HEK293 (cell line): ENCODE measurements around the gene MSL2.

Experiments used
- ZNF274 ChIP-seq, 2 experiments: fragments of 200-500 bp in 1 of 2; fragments of 450-650 bp in 1 of 2; sonication (Bioruptor generic) in 1 of 2; formaldehyde crosslinking in 1 of 2; IDR thresholded peaks; 2 replicates each; pipeline versions ENCODE4 v1.5.1 to v1.6.1; 2014 to 2016; ENCODE audit warnings: borderline replicate concordance in 1 of 2, inconsistent platforms in 1 of 2, low read length in 1 of 2, missing biosample characterization in 1 of 2, missing genetic modification characterization in 1 of 2
- TF ChIP-seq, protein P1 (sequence below): fragments of 450-650 bp; formaldehyde crosslinking; IDR thresholded peaks from 2 replicates; pipeline ENCODE4 v1.5.1; 2016; ENCODE audit warnings: missing biosample characterization, missing genetic modification characterization

DNA sequence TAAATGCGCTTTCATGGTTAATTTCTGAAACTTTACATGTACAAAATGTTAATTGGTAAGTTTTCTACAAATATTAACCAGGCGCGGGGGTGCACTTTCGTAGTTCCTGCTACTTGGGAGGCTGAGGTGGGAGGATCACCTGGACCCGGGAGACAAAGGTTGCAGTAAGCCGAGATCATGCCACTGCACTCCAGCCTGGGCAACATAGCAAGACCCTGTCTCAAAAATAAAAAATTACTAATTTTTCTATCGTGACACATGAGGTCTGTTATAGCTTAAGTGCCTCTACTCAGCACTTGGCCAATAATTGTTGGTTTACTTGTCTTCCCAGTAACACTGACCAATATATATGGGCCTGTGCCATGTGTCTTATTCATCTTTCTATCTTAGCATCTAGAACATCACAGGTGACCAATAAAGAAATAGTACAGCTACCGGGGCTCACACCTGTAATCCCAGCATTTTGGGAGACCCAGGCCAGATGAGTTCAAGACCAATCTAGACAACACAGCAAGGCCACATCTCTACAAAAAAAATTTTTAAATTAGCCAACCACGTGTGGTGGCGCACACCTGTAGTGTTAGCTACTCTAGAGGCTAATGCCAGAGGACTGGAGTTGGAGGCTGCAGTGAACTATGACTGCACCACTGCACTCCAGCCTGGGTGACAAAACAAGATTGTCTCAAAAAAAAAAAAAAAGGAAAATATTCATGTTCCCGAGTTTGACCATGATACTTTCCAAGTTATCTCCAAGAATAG lies 6.1 kb downstream of the MSL2 start:
- TF ChIP-seq ZNF274 (IDR thresholded peaks at IDR 0.05; ENCODE audit: low read length): no peak
- TF ChIP-seq ZNF274 (tag by site-specific recombination; IDR thresholded peaks at IDR 0.05; ENCODE audit: borderline replicate concordance): no peak
- TF ChIP-seq, protein P1, sequence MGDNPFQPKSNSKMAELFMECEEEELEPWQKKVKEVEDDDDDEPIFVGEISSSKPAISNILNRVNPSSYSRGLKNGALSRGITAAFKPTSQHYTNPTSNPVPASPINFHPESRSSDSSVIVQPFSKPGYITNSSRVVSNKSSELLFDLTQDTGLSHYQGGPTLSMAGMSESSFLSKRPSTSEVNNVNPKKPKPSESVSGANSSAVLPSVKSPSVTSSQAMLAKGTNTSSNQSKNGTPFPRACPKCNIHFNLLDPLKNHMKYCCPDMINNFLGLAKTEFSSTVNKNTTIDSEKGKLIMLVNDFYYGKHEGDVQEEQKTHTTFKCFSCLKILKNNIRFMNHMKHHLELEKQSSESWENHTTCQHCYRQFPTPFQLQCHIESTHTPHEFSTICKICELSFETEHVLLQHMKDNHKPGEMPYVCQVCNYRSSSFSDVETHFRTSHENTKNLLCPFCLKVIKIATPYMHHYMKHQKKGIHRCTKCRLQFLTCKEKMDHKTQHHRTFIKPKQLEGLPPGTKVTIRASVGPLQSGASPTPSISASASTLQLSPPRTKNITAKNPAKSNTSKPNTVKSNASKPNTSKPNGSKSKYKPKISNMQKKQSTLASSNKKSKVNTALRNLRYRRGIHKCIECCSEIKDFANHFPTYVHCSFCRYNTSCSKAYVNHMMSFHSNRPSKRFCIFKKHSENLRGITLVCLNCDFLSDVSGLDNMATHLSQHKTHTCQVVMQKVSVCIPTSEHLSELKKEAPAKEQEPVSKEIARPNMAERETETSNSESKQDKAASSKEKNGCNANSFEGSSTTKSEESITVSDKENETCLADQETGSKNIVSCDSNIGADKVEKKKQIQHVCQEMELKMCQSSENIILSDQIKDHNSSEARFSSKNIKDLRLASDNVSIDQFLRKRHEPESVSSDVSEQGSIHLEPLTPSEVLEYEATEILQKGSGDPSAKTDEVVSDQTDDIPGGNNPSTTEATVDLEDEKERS (tag by site-specific recombination): no peak
